Activated T-helper 1 cell treated with anti-CD3 and anti-CD28 coated beads, Interleukin-12 subunit alpha, Interleukin-12 subunit beta, Interleukin-2, Interleukin-4 antibody, amounts not matched to agents 30 ng/mL and 10 ng/mL and 1 ng/mL, durations not matched to agents 14 hours and 24 hours and 36 hours (primary cell): ENCODE data around the gene MUC4. TPM values are rescaled to one million over a fixed set of nuclear protein-coding genes. Genes with fewer than 3 reads are reported as not detected.
A peak's percentile ranks its signal among the peaks of the same experiment; 100 is the strongest.
"Not testable (repeated sequence)": the region's sequence is repeated elsewhere in the genome, so short reads cannot be mapped to it uniquely, and the experiment has no call there.

Experiments
- DNase-seq: peaks from one replicate; pipeline ENCODE4 v3.0.0; 2021; ENCODE audit warnings: low spot score
- H3K27ac Mint-ChIP-seq: one replicate; pipeline ENCODE4 v1.8.0; 2021; ENCODE audit warnings: mild to moderate bottlenecking, mixed read lengths
- H3K27me3 Mint-ChIP-seq: one replicate; pipeline ENCODE4 v1.8.0; 2022; ENCODE audit warnings: mild to moderate bottlenecking, moderate library complexity, mixed read lengths; ENCODE audit not compliant: insufficient read depth
- H3K36me3 Mint-ChIP-seq: one replicate; pipeline ENCODE4 v1.8.0; 2021; ENCODE audit warnings: low read depth, mixed read lengths
- H3K4me1 Mint-ChIP-seq: one replicate; pipeline ENCODE4 v1.8.0; 2021; ENCODE audit warnings: low read depth, mixed read lengths
- H3K4me3 Mint-ChIP-seq: one replicate; pipeline ENCODE4 v1.8.0; 2021; ENCODE audit warnings: mild to moderate bottlenecking, moderate library complexity, mixed read lengths
- H3K9me3 Mint-ChIP-seq: one replicate; pipeline ENCODE4 v1.8.0; 2021; ENCODE audit warnings: mixed read lengths
- intact Hi-C: fragments of 100-400 bp; cut with micrococcal nuclease; formaldehyde crosslinking; loops from one replicate; pipeline ENCODE4 v1.15.1; 2024
- total RNA-seq: library from RNA; stranded (reverse); gene quantifications from 2 replicates; pipeline ENCODE4 v1.2.3, GENCODE V29; 2022

The MUC4 gene
- total RNA-seq, 1 donor from 2014 or later: 2.4 TPM

DNA sequence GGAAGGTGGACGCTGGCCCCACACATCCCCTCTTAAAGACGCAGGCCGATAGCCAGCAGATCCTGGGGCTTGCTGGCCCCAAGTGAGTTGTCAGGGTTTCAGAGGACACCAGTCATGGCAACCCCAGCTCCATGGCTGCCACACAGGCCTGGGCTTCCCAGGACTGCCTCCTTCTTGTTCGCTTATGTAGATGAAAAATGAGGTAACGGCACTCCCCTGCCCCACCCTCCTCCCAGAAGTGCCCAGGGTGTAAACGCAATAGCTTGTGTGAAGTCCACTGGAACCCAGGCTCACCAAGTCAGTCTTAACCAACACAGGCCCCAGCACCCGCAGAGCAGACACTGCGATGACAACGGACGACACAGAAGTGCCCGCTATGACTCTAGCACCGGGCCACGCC lies 87.4 kb downstream of the MUC4 start:
- H3K4me1 Mint-ChIP-seq, H3K4me3 Mint-ChIP-seq, DNase-seq, H3K9me3 Mint-ChIP-seq, H3K27ac Mint-ChIP-seq, H3K36me3 Mint-ChIP-seq, H3K27me3 Mint-ChIP-seq, intact Hi-C loops: not testable (repeated sequence)

DNA sequence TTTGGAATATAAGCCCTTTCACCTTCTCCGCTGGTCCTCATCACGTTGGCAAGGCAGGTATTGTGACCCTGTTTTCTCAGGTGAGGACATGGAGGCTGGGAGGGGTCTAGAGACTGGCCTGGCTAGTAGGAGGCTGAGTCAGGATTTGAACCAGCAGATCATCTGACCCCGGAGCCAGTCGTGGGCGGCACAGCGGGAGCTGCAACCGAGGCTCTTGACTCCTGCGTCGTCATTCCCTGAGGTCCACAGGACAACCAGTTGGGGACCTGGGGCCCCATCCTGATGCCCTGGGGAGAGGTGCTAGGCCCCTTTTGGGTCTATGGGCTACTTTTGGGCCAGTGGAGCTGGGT lies 88.8 kb downstream of the MUC4 start:
- DNase-seq, H3K9me3 Mint-ChIP-seq, intact Hi-C loops, H3K4me3 Mint-ChIP-seq, H3K4me1 Mint-ChIP-seq, H3K27ac Mint-ChIP-seq, H3K27me3 Mint-ChIP-seq, H3K36me3 Mint-ChIP-seq: not testable (repeated sequence)

DNA sequence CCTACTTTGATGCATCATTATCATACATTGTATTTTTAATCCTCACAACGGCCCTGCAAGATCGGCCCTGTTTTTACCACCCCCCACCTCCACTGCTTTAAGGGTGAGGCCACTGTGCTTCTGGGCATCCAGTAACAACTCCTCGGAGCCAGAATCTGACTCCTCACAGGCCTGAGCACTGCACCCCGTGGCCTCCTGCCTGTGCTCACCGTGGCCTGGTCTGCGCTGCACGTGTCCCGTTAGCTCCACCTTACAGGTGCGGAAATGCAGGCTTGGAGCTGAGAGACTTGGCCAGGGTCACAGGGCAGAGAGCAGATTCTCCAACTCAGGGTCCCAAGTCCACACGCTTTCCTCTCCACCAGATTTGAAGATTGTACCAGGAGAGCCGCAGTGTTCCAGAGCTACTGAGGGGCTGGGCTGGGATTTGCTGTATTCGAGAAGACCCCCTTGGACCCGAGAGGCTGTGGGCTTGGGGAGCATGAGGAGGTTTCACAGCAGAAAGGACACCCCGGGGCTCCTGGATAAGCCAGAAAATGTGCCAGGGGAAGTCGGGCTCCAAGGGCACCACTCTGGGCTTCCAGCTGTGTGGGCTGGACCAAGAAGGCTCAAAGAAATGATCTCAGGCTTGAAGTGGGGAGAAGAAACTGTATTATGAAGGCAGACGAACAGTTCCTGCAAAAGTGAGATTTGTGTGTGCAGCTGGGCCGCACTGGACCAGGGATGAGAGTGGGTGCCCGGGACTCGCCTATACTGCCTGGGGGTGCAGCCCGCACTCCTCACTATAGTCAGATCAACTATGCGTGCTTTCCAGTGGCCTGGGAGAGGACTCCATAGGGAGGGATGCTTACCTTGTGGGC lies 89.4 kb downstream of the MUC4 start:
- H3K27me3 Mint-ChIP-seq, H3K4me3 Mint-ChIP-seq, H3K36me3 Mint-ChIP-seq, H3K9me3 Mint-ChIP-seq, DNase-seq, intact Hi-C loops, H3K27ac Mint-ChIP-seq, H3K4me1 Mint-ChIP-seq: not testable (repeated sequence)

DNA sequence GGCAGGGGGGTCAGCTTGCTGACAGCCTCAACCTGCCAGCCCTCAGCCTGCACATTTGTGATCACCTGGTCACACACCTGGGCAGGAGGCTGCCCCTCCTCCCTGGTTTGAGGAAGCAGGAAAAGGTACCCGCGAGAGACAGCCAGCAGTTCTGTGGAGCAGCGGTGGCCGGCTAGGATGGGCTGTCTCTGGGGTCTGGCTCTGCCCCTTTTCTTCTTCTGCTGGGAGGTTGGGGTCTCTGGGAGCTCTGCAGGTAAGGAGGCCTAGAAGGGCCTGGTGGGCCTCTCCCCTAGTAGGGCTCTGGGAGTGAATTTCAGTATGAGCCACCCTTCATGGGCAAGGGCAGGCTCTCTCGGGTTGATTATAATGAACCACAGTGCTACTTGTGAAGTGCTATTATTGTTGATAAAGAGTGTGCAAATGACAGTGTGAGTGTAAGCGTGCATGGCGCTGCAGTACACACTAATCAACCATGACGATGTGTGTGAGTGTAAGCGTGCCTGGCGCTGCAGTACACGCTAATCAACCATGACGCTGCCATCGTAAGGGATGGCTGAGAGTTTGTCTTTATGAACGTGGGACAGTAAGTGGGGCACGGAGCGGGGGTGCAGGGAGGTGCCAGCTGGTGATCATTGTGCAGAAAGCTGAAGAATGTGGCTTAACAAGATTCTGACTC lies 90.8 kb downstream of the MUC4 start, which contains the start of gene MUC20:
Gene MUC20 (plus strand): TSS at position 148 of the 676 bp plus-strand sequence. CDS start 30 bp downstream, at position 178.
- not testable (repeated sequence) for H3K27ac Mint-ChIP-seq, H3K9me3 Mint-ChIP-seq, DNase-seq, H3K27me3 Mint-ChIP-seq, H3K36me3 Mint-ChIP-seq, H3K4me3 Mint-ChIP-seq, H3K4me1 Mint-ChIP-seq
- intact Hi-C loops: loop anchor here (2.0 kb wide), 1 partner anchor 106 kb away; no protein-coding TSS in a partner anchor

DNA sequence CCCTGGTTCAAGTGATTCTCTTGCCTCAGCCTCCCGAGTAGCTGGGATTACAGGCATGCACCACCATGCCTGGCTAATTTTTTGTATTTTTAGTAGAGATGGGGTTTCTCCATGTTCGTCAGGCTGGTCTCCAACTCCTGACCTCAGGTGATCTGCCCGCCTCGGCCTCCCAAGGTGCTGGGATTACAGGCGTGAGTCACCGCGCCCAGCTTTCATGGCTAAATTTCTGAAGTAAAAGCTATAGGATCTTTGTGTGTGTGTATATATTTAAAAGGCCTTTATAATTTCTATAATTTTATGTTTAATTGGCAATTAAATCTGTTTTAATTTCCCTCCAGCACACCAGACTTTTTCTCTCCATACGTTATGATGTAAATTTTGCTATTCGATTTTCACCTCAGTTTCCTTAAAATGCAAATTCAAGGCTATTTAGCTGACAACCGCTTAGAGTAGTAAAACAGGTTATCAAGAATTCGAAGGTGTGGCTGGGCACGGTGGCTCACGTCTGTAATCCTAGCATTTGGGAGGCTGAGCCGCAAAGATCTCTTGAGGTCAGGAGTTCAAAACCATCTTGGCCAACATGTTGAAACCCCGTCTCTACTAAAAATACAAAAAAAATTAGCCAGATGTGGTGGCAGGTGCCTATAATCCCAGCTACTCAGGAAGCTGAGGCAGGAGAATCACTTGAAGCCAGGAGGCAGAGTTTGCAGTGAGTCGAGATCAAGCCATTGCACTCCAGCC lies 92.0 kb downstream of the MUC4 start:
- DNase-seq, H3K27me3 Mint-ChIP-seq, H3K4me3 Mint-ChIP-seq, H3K9me3 Mint-ChIP-seq, H3K27ac Mint-ChIP-seq: not testable (repeated sequence)
- Mint-ChIP-seq H3K36me3 (peaks cover 13% of the 10 kb centered on the region), H3K4me1 (peaks cover 14% of the 10 kb centered on the region)
- intact Hi-C loops: loop anchor here (2.0 kb wide), 1 partner anchor 105 kb away; no protein-coding TSS in a partner anchor

DNA sequence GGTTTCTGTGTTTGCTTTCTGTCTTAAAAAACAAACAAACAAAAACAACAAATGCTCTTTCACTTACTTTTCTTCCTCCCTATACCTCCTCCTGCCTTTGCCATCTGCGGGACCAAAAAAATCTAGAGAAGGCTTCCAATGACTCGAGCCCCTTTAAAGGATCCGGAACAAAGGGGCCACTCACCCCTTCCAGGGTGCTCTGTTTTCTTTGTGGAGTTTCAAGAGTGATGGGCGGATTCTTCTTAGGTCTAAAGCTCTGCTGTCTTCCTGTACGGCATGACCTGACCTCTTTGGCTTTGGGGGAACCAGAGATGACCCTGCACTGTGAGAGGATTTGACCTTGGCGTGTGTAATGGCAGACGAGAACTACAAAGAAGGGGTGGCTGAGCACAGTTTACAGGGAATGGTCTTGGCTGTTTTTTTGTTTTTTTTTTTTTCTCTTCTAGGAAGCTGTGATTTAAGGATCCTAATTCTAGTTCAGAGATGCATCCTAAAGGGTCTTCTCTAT lies 93.2 kb downstream of the MUC4 start:
- Mint-ChIP-seq H3K9me3 (peaks cover 5% of the 10 kb centered on the region), H3K4me3 (no peak overlapping the region), H3K4me1 (peaks cover 14% of the 10 kb centered on the region), H3K27ac (no peak overlapping the region), H3K27me3 (no peaks in the 10 kb centered on the region), H3K36me3 (peaks cover 18% of the 10 kb centered on the region)
- intact Hi-C loops: no loop called here
- no peak for DNase-seq

DNA sequence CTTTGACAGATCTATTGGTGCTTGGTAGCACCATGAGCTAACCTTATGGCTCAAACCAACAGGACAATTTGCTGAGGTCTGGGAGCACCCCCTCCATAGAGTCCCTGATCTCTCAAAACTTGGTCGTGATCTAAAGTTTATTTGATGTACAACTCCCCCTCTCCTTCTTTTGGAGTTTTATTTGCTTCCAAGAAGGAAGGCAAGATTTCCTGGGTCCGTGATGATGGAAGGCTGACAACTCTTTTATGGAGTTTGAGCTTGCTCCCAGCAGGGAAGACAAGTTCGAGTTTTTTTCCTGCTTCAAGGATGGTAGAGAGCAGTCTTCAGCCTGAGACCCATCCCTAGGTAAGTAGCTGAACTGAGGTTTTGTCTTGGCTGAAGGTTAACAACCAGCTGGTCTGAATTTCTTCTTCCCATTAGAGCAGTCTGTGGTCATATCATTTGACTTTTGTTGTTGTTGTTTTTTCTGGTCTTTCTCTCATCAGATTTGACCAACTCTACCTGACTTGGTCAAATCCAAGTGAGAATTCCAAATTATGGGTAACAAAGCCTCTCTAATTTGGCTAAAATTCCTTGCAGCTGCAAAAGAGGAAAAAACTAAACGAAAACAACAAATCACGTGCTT lies 93.8 kb downstream of the MUC4 start:
- H3K9me3 Mint-ChIP-seq: peaks cover 5% of the 10 kb centered on the region
- intact Hi-C loops: no loop called here
- peaks cover 18% of the 10 kb centered on the region for H3K36me3 Mint-ChIP-seq
- no peak overlapping the region for H3K27ac Mint-ChIP-seq
- no peaks in the 10 kb centered on the region for H3K27me3 Mint-ChIP-seq
- peaks cover 14% of the 10 kb centered on the region for H3K4me1 Mint-ChIP-seq
- DNase-seq: no peak
- H3K4me3 Mint-ChIP-seq: no peak overlapping the region

DNA sequence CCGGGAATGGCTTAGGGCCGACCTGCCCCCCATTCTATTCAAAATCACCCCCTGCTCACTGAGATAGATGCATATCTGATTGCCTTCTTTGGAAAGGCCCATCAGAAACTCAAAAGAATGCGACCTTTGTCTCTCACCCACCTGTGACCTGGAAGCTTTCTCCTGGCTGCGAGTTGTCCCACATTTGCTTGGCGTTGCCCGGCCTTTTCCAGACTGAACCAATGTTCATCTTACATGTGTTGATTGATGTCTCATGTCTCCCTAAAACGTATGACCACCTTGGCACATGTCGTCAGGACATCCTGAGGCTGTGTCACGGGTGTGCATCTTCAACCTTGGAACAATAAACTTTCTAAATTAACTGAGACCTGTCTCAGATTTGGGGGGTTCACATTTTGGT lies 94.3 kb downstream of the MUC4 start:
- Mint-ChIP-seq H3K36me3 (peaks cover 18% of the 10 kb centered on the region), H3K9me3 (peaks cover 5% of the 10 kb centered on the region), H3K4me1 (peaks cover 14% of the 10 kb centered on the region), H3K4me3 (no peak overlapping the region), H3K27me3 (no peaks in the 10 kb centered on the region), H3K27ac (no peak overlapping the region)
- no peak for DNase-seq
- intact Hi-C loops: no loop called here

DNA sequence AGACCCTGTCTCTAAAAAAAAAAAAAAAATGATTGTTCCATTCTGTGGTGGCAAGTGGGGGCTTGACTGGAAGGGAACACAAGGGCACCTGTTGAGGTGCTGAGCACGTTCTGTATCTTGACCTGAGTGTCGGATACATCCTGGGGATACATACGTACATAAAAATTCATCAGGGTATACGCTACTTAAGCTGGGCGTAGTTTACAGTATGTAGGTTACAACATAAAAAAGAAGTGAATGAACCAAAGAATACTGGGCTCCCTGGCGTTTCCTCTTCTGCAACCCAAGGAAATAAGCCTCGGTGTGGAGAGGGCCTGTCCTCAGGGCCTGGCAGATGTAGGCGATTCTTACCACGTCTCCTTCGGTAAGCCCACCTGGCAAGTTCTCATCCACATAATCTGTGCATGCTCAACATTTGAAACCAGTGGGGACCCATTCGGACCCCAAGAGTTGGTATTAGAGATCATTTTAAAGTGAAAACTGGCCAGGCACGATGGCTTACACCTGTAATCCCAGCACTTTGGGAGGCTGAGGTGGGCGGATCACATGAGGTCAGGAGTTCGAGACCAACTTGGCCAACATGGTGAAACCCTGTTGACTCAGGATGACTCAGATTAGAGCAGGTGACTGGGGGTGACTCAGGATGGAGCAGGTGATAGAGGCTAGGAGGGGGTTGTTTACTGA lies 96.0 kb downstream of the MUC4 start:
- no peak for DNase-seq
- Mint-ChIP-seq H3K4me1 (peaks cover 14% of the 10 kb centered on the region), H3K9me3 (peaks cover 5% of the 10 kb centered on the region), H3K27ac (peak overlapping the region; percentile 1), H3K27me3 (no peaks in the 10 kb centered on the region), H3K36me3 (peaks cover 26% of the 10 kb centered on the region), H3K4me3 (no peak overlapping the region)
- intact Hi-C loops: loop anchor here (2.0 kb wide), 1 partner anchor 95 kb away; no protein-coding TSS in a partner anchor

DNA sequence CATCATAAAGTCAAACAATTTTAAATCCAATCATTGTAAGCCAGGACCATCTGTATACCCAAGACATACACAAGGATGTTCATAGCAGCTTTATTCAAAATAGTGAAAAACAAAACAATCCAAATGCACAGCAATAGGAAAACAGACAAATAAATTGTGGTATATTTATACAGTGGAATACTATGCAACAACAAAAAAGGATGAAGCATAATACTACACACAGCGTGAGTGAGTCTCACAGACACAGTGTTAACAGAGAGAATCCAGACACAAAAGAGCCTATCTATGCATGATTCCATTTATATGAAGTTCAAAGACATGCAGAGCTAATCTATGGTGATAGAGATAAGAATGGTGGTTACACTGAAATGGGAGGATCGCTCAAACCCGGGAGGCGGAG lies 96.6 kb downstream of the MUC4 start:
- Mint-ChIP-seq H3K36me3 (peaks cover 32% of the 10 kb centered on the region), H3K4me1 (peaks cover 14% of the 10 kb centered on the region), H3K4me3 (no peak overlapping the region), H3K9me3 (peaks cover 5% of the 10 kb centered on the region), H3K27me3 (no peaks in the 10 kb centered on the region), H3K27ac (no peak overlapping the region)
- DNase-seq: no peak
- intact Hi-C loops: loop anchor here (2.0 kb wide), 1 partner anchor 94 kb away; no protein-coding TSS in a partner anchor

DNA sequence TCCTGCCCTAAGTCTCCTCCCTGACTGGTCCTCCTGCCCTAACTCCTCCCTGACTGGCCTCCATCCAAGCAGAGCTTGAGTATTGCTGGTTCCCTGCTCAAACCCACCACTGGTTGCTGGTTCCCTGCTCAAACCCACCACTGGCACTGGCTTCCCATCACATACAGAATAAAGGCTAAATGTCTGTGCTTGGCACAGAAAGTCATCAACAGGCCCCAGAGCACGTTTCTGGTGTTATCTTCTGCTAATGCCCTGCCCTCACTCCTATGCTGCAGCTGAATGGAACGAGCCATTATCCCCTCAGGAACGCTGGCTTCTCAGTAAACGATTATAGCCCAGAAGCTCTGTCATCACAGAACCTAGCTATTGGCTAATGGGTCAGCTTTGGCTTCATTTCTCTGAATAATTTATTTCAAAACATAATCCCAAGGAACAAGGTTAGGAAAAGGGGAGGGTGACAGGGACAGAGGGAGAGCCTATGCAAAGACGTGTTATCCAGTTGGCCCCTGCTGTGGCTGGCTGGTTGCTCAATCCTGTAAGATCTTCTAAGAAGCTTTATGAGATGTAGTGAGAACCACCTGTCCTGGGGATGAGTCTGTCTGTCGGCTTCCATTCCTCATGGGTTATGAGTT lies 97.2 kb downstream of the MUC4 start:
- H3K4me3 Mint-ChIP-seq: no peak overlapping the region
- peaks cover 5% of the 10 kb centered on the region for H3K9me3 Mint-ChIP-seq
- intact Hi-C loops: loop anchor here (2.0 kb wide), 1 partner anchor 94 kb away; no protein-coding TSS in a partner anchor
- no peak for DNase-seq
- H3K4me1 Mint-ChIP-seq: peaks cover 14% of the 10 kb centered on the region
- no peaks in the 10 kb centered on the region for H3K27me3 Mint-ChIP-seq
- no peak overlapping the region for H3K27ac Mint-ChIP-seq
- H3K36me3 Mint-ChIP-seq: peaks cover 34% of the 10 kb centered on the region
